IMR-90 (cell line): Measurements from ENCODE around the gene GH2. TPM values are rescaled to one million over a fixed set of nuclear protein-coding genes. Genes with fewer than 3 reads are reported as not detected.

Source experiments
- ATAC-seq: fragments of 200-7000 bp; cut with Tn5 transposase; 2 replicates; pipeline ENCODE4 v1.9.1; 2020; ENCODE audit warnings: low read depth, mild to moderate bottlenecking, moderate library complexity
- BruUV-seq: library from RNA; stranded (reverse); fragments of 400-500 nt; replicated peaks from 2 replicates; lab custom pipeline; 2021; lab: Mats Ljungman, UMichigan
- CTCF ChIA-PET: fragments of 300-600 bp; formaldehyde crosslinking; extraction: SDS; loops from one replicate; lab custom pipeline; 2021; ENCODE audit warnings: antibody characterized with exemption; lab: Yijun Ruan, JAX
- POLR2A ChIA-PET: fragments of 300-600 bp; sonication (Branson Sonifier 250); formaldehyde crosslinking; loops from one replicate; lab custom pipeline; 2022; ENCODE audit warnings: antibody characterized with exemption; ENCODE audit not compliant: unreplicated experiment; lab: Charles Lee
- DNase-seq: peaks from one replicate; pipeline ENCODE4 v3.0.0; 2013
- H2AFZ ChIP-seq: replicated peaks from 2 replicates; pipeline ENCODE3; 2013; ENCODE audit warnings: low read length, mild to moderate bottlenecking; ENCODE audit not compliant: poor library complexity
- H2AK5ac ChIP-seq: 2 replicates; pipeline ENCODE4 v1.6.1; 2013; ENCODE audit warnings: low read depth, low read length, inconsistent platforms
- H2AK9ac ChIP-seq: replicated peaks from 2 replicates; pipeline ENCODE3; 2013; ENCODE audit warnings: mild to moderate bottlenecking, low read depth, low read length, moderate library complexity; ENCODE audit not compliant: poor library complexity
- H2BK120ac ChIP-seq: 2 replicates; pipeline ENCODE4 v1.6.1; 2013; ENCODE audit warnings: low read depth, low read length, inconsistent platforms
- H2BK15ac ChIP-seq: 3 replicates; pipeline ENCODE4 v1.6.1; 2013; ENCODE audit warnings: low read depth, low read length, inconsistent platforms
- H2BK20ac ChIP-seq: 2 replicates; pipeline ENCODE4 v1.6.1; 2013; ENCODE audit warnings: low read depth, mild to moderate bottlenecking, inconsistent platforms, low read length, moderate library complexity
- H2BK5ac ChIP-seq: 2 replicates; pipeline ENCODE4 v1.6.1; 2013; ENCODE audit warnings: mild to moderate bottlenecking, low read depth, low read length, inconsistent platforms; ENCODE audit not compliant: poor library complexity, severe bottlenecking
- H3K14ac ChIP-seq: replicated peaks from 2 replicates; pipeline ENCODE4 v1.6.1; 2013; ENCODE audit warnings: low read depth, low read length, inconsistent platforms
- H3K18ac ChIP-seq: 2 replicates; pipeline ENCODE4 v1.6.1; 2013; ENCODE audit warnings: low read depth, low read length, control low read depth
- H3K23ac ChIP-seq: 2 replicates; pipeline ENCODE4 v1.6.1; 2013; ENCODE audit warnings: low read depth, low read length, inconsistent platforms
- H3K27ac ChIP-seq: 2 replicates; pipeline ENCODE4 v1.5.1; 2013; ENCODE audit warnings: mild to moderate bottlenecking, control low read depth, low read length; ENCODE audit not compliant: insufficient read depth
- H3K27me3 ChIP-seq: 2 replicates; pipeline ENCODE4 v1.6.1; 2013; ENCODE audit warnings: low read length; ENCODE audit not compliant: control insufficient read depth, insufficient read depth
- H3K36me3 ChIP-seq: 2 replicates; pipeline ENCODE4 v1.6.1; 2013; ENCODE audit warnings: low read length, mixed read lengths; ENCODE audit not compliant: control insufficient read depth, insufficient read depth
- H3K4ac ChIP-seq: 2 replicates; pipeline ENCODE4 v1.6.1; 2013; ENCODE audit warnings: low read depth, low read length, inconsistent platforms
- H3K4me1 ChIP-seq: 2 replicates; pipeline ENCODE4 v1.6.1; 2013; ENCODE audit warnings: low read length, mixed read lengths; ENCODE audit not compliant: control insufficient read depth, insufficient read depth
- H3K4me2 ChIP-seq: 2 replicates; pipeline ENCODE4 v1.6.1; 2013; ENCODE audit warnings: low read depth, mild to moderate bottlenecking, control low read depth, low read length, moderate library complexity
- H3K4me3 ChIP-seq: 2 replicates; pipeline ENCODE4 v1.5.1; 2013; ENCODE audit warnings: low read depth, mild to moderate bottlenecking, control low read depth, low read length, moderate library complexity; ENCODE audit not compliant: insufficient read depth
- H3K56ac ChIP-seq: 2 replicates; pipeline ENCODE4 v1.6.1; 2013; ENCODE audit warnings: low read length, inconsistent platforms; ENCODE audit not compliant: insufficient read depth; ENCODE audit errors: extremely low read depth
- H3K79me1 ChIP-seq, 2 experiments: 2 replicates each; pipeline ENCODE4 v1.6.1; 2013; ENCODE audit warnings: low read length in 2 of 2, inconsistent platforms in 1 of 2, low read depth in 1 of 2
- H3K9ac ChIP-seq: 2 replicates; pipeline ENCODE4 v1.6.1; 2013; ENCODE audit warnings: low read depth, low read length, control low read depth
- H3K9me1 ChIP-seq: 2 replicates; pipeline ENCODE4 v1.6.1; 2013; ENCODE audit warnings: low read length, inconsistent platforms; ENCODE audit not compliant: insufficient read depth
- H3K9me3 ChIP-seq: 2 replicates; pipeline ENCODE4 v1.6.1; 2013; ENCODE audit warnings: low read length; ENCODE audit not compliant: control insufficient read depth, insufficient read depth
- H4K20me1 ChIP-seq: 2 replicates; pipeline ENCODE4 v1.6.1; 2013; ENCODE audit warnings: low read length, inconsistent platforms; ENCODE audit not compliant: insufficient read depth
- H4K5ac ChIP-seq: 2 replicates; pipeline ENCODE4 v1.6.1; 2013; ENCODE audit warnings: mild to moderate bottlenecking, low read depth, low read length, control low read depth
- H4K8ac ChIP-seq, 2 experiments: 2 replicates each; pipeline ENCODE4 v1.6.1; 2013; ENCODE audit warnings: low read depth in 2 of 2, low read length in 2 of 2, control low read depth in 1 of 2, inconsistent platforms in 1 of 2
- H4K91ac ChIP-seq: 2 replicates; pipeline ENCODE4 v1.6.1; 2013; ENCODE audit warnings: low read depth, low read length, inconsistent platforms; ENCODE audit not compliant: insufficient read depth
- FOS ChIP-seq: fragments of 150-350 bp; IDR thresholded peaks from 2 replicates; pipeline ENCODE4 v1.6.1; 2016; ENCODE audit warnings: low read depth, low read length
- NFE2L2 ChIP-seq: fragments of 150-350 bp; IDR thresholded peaks from 2 replicates; pipeline ENCODE4 v1.6.1; 2016; ENCODE audit warnings: low read depth, mild to moderate bottlenecking, low read length
- RAD21 ChIP-seq: IDR thresholded peaks from 2 replicates; pipeline ENCODE4 v1.6.1; 2012; ENCODE audit warnings: low read length, improper control_type of control experiment
- WGBS, 2 experiments: methylation state at CpG; one replicate each; pipeline versions ENCODE4 v1.1.5 to v1.1.7; 2013; ENCODE audit warnings: missing lambda C conversion rate in 2 of 2; ENCODE audit not compliant: insufficient read length in 1 of 2; ENCODE audit errors: extremely low coverage in 2 of 2; 5-methylcytosine and 5-hydroxymethylcytosine counted together
- dilution Hi-C: fragments of 300-500 bp; cut with HindIII; formaldehyde crosslinking; loops from one replicate; pipeline ENCODE4 v1.14.3; 2018; ENCODE audit warnings: low sequenced_read_pairs; ENCODE audit not compliant: unreplicated experiment
- in situ Hi-C: fragments of 300-500 bp; cut with MboI; formaldehyde crosslinking; loops from 3 replicates; pipeline ENCODE4 v1.14.3; 2019; ENCODE audit warnings: low sequenced_read_pairs, inconsistent platforms, mixed read lengths
- intact Hi-C: fragments of 100-400 bp; cut with micrococcal nuclease; formaldehyde crosslinking; loops from 2 replicates; pipeline ENCODE4 v1.10.0; 2022
- polyA plus RNA-seq, 3 experiments: library from polyadenylated mRNA; depleted of rRNA; stranded (reverse); fragments of >200 nt; gene quantifications; 2 replicates each; pipeline ENCODE4 v1.2.3, GENCODE V29; 2012; ENCODE audit warnings: low replicate concordance in 1 of 3
- total RNA-seq: library from RNA; depleted of rRNA; stranded (reverse); fragments of >200 nt; gene quantifications from 2 replicates; pipeline ENCODE4 v1.2.3, GENCODE V29; 2012

Gene GH2
- total and polyA plus RNA-seq, 2 of the 4 experiments (the other 2 are of a cell fraction) = not detected

- Histone ChIP-seq H3K23ac (no peak overlapping the region), H3K27ac (no peak overlapping the region), H2BK5ac (no peak overlapping the region), H2BK15ac (no peak overlapping the region), H2AK5ac (no peak overlapping the region), H2BK120ac (no peak overlapping the region), H2AK9ac (no peak overlapping the region), H3K9me1 (no peaks in the 10 kb centered on the region), H3K36me3 (no peaks in the 10 kb centered on the region), H4K5ac (no peak overlapping the region), H3K4ac (no peak overlapping the region), H3K4me1 (no peaks in the 10 kb centered on the region), H2BK20ac (no peak overlapping the region), H3K18ac (no peak overlapping the region), H3K27me3 (peaks cover 31% of the 10 kb centered on the region), H3K9me3 (no peaks in the 10 kb centered on the region), H3K4me3 (no peak overlapping the region), H4K20me1 (no peaks in the 10 kb centered on the region), H3K79me1 (no peaks in the 10 kb centered on the region), H2AFZ (peak overlapping the region; percentile 7), H4K8ac (no peak overlapping the region), H3K9ac (no peak overlapping the region), H3K56ac (no peak overlapping the region), H3K14ac (no peak overlapping the region), H3K4me2 (no peak overlapping the region), H4K91ac (no peak overlapping the region)
- ATAC-seq (no peak), DNase-seq (no peak)
- POLR2A ChIA-PET = no interaction called here
- in situ Hi-C loops (no loop called here), intact Hi-C loops (no loop called here), dilution Hi-C loops (no loop called here)
- CTCF ChIA-PET = interaction anchor here (1.1 kb wide), 1 partner anchor 17 kb away, joined by 5 read pairs; no protein-coding TSS in a partner anchor
- TF ChIP-seq RAD21 = no peak
- TF ChIP-seq NFE2L2 = no peak
- no peak for TF ChIP-seq FOS
- BruUV-seq = no TSS peak
- WGBS, 2 experiments = 89% methylated on average over 13 of the region's 24 CpGs; no CpG with 5 or more reads in 1 of the 2 experiments
These were observed 48.4 kb upstream of the GH2 start for GRCh38 chr17:63929860-63930766.
